Ascending aorta (tissue), 2 donors: ENCODE results near the gene RPS19BP1. TPM values are rescaled to one million over a fixed set of nuclear protein-coding genes. Genes with fewer than 3 reads are reported as not detected.

Experiments used
- DNase-seq, 2 donors: peaks; one replicate each; pipeline ENCODE4 v3.0.0-alpha.2; 2019; ENCODE audit warnings: low spot score in 2 of 2
- H3K27ac ChIP-seq, 2 donors: fragments of 200-600 bp; sonication (generic); one replicate each; pipeline ENCODE4 v1.5.1; 2016 to 2017; ENCODE audit warnings: mild to moderate bottlenecking in 1 of 2
- H3K27me3 ChIP-seq: fragments of 200-600 bp; sonication (generic); one replicate; pipeline ENCODE4 v1.5.1; 2017
- H3K36me3 ChIP-seq, 2 donors: fragments of 200-600 bp; sonication (generic); one replicate each; pipeline ENCODE4 v1.5.1; 2016
- H3K4me1 ChIP-seq, 2 donors: fragments of 200-600 bp; sonication (generic); one replicate each; pipeline ENCODE4 v1.5.1; 2016 to 2017; ENCODE audit warnings: mild to moderate bottlenecking in 1 of 2
- H3K4me3 ChIP-seq, 2 donors: fragments of 200-600 bp; sonication (generic); one replicate each; pipeline ENCODE4 v1.5.1; 2016 to 2017; ENCODE audit warnings: mild to moderate bottlenecking in 1 of 2
- H3K9me3 ChIP-seq, 2 donors: fragments of 200-600 bp; sonication (generic); one replicate each; pipeline ENCODE4 v1.5.1; 2016
- intact Hi-C: fragments of 100-400 bp; cut with DNase I; formaldehyde crosslinking; loops from one replicate; pipeline ENCODE4 v1.15.1; 2023
- total RNA-seq: library from RNA; depleted of rRNA; stranded (reverse); fragments of >200 nt; gene quantifications from one replicate; pipeline ENCODE4 v1.1.0, GENCODE V29; 2016
- TF ChIP-seq, protein P1 (sequence below), 3 experiments: fragments of 200-600 bp in 2 of 3; fragments of 450-650 bp in 1 of 3; sonication (generic) in 2 of 3; IDR thresholded peaks; one replicate each; pipeline ENCODE4 v1.5.1; 2016 to 2019; ENCODE audit warnings: antibody characterized with exemption in 3 of 3, mild to moderate bottlenecking in 1 of 3, moderate library complexity in 1 of 3

The RPS19BP1 gene
- total RNA-seq, 1 donor from 2014 or later, result 218 TPM

DNA sequence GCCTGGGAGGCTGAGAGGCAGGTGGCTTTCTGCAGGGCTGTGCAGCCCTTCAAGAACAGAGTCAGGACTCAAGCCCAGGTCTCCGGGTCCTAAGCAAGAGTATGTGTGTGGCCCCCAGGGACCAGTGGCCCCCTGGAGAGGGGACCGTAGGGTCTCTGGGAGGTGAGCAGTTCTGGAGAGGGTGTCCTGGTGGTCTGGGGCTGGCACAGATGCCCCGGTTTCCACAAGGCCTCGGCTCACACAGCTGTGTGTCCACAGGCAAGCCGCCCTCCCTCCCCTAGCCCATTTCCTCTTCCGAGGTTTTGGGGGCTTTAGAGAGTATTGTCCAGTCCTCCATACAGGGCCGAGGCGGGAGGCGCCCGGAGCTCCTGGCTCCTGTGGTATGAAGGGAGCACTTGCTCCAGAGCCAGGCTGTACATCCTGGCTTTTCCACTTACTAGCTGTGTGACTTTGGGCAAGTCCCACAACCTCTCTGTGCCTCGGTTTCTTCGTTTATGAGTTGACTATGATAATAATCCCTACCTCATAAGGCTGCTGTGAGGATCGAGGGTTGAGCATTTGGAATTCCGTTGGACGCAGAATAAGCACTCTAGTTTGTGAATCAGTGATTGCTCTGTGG lies 3.4 kb upstream of the RPS19BP1 start:
- TF ChIP-seq, protein P1, sequence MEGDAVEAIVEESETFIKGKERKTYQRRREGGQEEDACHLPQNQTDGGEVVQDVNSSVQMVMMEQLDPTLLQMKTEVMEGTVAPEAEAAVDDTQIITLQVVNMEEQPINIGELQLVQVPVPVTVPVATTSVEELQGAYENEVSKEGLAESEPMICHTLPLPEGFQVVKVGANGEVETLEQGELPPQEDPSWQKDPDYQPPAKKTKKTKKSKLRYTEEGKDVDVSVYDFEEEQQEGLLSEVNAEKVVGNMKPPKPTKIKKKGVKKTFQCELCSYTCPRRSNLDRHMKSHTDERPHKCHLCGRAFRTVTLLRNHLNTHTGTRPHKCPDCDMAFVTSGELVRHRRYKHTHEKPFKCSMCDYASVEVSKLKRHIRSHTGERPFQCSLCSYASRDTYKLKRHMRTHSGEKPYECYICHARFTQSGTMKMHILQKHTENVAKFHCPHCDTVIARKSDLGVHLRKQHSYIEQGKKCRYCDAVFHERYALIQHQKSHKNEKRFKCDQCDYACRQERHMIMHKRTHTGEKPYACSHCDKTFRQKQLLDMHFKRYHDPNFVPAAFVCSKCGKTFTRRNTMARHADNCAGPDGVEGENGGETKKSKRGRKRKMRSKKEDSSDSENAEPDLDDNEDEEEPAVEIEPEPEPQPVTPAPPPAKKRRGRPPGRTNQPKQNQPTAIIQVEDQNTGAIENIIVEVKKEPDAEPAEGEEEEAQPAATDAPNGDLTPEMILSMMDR (IDR thresholded peaks at IDR 0.05), result no peak
- H3K27ac ChIP-seq, result no peak overlapping the region
- no peaks in the 10 kb centered on the region for H3K36me3 ChIP-seq
- H3K4me3 ChIP-seq, result no peak overlapping the region
- H3K4me1 ChIP-seq, result peaks cover 5 to 13% of the 10 kb centered on the region in 2 donors
- no peaks in the 10 kb centered on the region for H3K27me3 ChIP-seq
- DNase-seq, result no peak
- intact Hi-C loops, result loop anchor here (5.0 kb wide), 2 partner anchors 271 to 486 kb away; no protein-coding TSS in a partner anchor
- H3K9me3 ChIP-seq, result no peaks in the 10 kb centered on the region

DNA sequence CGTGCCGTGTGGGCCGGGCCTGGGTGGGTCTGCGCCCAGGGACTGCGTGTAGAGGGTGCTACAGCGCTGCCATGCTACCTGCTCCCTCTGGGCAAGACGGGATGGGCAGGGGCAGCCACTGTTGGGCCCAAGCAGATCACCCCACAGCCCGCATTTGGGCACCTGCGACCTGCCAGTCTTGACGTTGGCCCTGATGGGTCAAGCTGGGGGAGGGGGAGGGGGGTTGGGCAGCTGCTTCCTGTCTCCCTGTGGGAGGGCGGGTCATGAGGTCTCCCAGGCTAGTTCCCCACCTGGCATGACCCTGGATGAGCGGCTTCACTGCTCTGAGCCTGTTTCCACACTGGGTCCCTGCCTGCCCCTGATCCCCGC lies 2.8 kb upstream of the RPS19BP1 start:
- TF ChIP-seq, protein P1 (IDR thresholded peaks at IDR 0.05), result no peak
- Histone ChIP-seq H3K36me3 (peaks cover 0 to 1% of the 10 kb centered on the region in 2 donors), H3K27ac (no peak overlapping the region), H3K4me3 (no peak overlapping the region), H3K4me1 (peaks cover 5 to 19% of the 10 kb centered on the region in 2 donors), H3K9me3 (no peaks in the 10 kb centered on the region), H3K27me3 (no peaks in the 10 kb centered on the region)
- intact Hi-C loops, result loop anchor here (5.0 kb wide), 2 partner anchors 272 to 487 kb away; no protein-coding TSS in a partner anchor
- no peak for DNase-seq

DNA sequence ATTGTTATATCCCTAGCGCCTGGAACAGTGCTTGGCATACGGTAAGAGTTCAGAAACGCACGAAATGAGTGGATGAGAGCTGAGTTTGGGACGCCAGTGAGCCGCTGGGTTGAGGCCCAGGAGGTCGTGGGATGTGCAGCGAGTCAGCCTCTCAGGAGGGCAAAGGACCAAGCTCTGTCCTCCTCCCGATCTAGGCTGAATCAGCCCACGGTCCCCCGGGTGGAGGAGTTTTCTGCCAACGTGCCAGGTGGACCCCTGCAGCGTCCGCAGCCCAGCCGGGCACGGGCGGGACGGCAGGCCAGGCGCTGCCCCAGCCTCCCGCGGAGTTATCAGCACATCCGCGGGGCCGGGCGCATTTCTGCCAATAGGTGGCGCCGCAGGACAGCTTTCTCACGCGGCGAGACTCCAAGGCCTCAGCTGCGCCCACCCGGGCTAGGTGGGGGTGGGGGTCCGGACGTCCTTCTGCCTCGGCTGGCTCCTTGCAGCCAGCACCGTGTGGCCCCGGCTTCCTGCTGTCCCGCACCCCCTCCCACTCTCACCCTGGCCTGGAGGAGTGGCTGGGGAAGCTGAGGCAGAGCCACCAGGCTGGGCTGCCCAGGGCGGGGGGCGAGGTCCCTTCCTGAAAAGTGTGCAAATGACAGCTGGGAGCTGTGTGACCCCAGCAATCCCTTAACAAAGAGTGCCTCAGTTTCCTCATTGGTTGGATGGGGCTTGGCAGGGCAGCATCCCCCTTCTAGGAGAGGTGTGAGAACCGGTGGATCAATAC lies 2.2 kb upstream of the RPS19BP1 start:
- Histone ChIP-seq H3K4me3 (peak overlapping the region in 1 of 2 donors; percentile 27), H3K4me1 (peaks cover 7 to 23% of the 10 kb centered on the region in 2 donors), H3K36me3 (peaks cover 0 to 6% of the 10 kb centered on the region in 2 donors), H3K27ac (no peak overlapping the region), H3K9me3 (no peaks in the 10 kb centered on the region), H3K27me3 (no peaks in the 10 kb centered on the region)
- intact Hi-C loops, result loop anchor here (5.0 kb wide), 9 partner anchors 37 to 1972 kb away; partner anchors contain the start of genes ADSL, CBX7, CDC42EP1 and DMC1
- peak in 1 of 2 donors; percentile 91 for DNase-seq
- TF ChIP-seq, protein P1 (IDR thresholded peaks at IDR 0.05), result peak; percentile 93 to 94 (median 93)

DNA sequence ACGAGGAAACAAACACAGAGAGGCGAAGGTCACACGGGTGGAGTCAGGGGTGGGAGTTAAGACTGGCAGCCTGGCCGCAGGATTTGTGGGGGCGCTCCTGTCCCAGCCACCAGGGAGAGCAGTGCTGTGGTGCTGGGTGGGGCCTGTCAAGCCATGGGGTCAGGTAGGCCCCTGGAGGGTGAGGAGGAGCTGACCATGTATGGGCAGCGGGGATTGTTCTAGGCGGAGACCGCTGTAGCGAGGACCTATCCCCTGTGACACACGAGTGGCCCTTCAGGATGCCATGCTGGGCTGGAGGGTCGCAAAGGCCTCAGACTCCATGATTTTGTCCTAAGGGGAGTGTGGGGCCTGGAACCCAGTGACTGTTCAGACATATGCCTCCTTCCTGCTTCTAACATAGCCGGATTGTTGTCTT lies 1.6 kb upstream of the RPS19BP1 start:
- intact Hi-C loops, result loop anchor here (5.0 kb wide), 7 partner anchors 37 to 1972 kb away; partner anchors contain the start of genes ADSL, CBX7, CDC42EP1 and DMC1
- Histone ChIP-seq H3K27me3 (no peaks in the 10 kb centered on the region), H3K27ac (no peak overlapping the region)

DNA sequence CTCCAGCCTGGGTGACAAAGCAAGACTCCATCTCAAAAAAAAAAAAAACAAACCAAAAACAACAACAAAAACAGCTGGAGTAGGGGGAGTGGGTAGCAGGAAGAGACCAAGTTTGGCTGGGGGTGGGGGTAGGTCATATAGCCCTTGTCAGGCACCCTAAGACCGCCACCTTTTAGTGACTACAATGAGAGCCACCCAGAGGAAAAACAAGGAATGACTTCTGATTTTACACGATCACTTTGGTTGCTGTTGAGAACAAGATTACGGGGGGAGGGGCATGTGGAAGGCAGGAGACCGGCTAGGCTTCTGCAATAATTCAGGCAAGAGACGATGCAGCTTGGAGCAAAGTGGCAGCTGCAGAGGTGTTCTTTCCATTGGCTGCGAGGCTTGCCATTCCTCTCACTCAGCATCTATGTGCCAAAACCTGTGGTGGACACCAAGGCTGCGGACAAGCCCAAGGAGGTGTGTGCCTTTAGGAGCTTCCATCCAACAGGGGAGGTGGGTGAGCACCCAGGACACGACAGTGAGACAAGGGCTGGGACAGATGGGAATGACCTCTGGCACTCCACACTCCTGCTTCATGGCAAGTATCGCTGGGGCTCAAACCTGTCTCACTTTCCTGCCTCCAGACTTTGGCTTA lies 1.7 kb downstream of the RPS19BP1 start:
- Histone ChIP-seq H3K4me3 (peak overlapping the region in 1 of 2 donors; percentile 89), H3K27ac (no peak overlapping the region), H3K27me3 (no peaks in the 10 kb centered on the region), H3K9me3 (no peaks in the 10 kb centered on the region), H3K4me1 (peaks cover 16 to 45% of the 10 kb centered on the region in 2 donors), H3K36me3 (peaks cover 7 to 14% of the 10 kb centered on the region in 2 donors)
- TF ChIP-seq, protein P1 (IDR thresholded peaks at IDR 0.05), result peak in 1 of 3 experiments; percentile 14
- intact Hi-C loops, result loop anchor here (5.0 kb wide), 7 partner anchors 34 to 1969 kb away; partner anchors contain the start of genes ADSL, CBX7, CDC42EP1 and DMC1
- DNase-seq, result no peak

More for the DNA sequence above, 1.6 kb upstream of the RPS19BP1 start:
- no peak overlapping the region for H3K4me3 ChIP-seq
- H3K4me1 ChIP-seq, result peaks cover 11 to 30% of the 10 kb centered on the region in 2 donors
- TF ChIP-seq, protein P1 (IDR thresholded peaks at IDR 0.05), result no peak
- peaks cover 0 to 11% of the 10 kb centered on the region in 2 donors for H3K36me3 ChIP-seq
- no peak for DNase-seq
- no peaks in the 10 kb centered on the region for H3K9me3 ChIP-seq
